GM21723 (cell line): ENCODE results near the gene TOP2B.

ENCODE experiments used
- ATAC-seq: cut with Tn5 transposase; IDR thresholded peaks from one replicate; pipeline ENCODE4 v1.9.1; 2021; ENCODE audit warnings: mild to moderate bottlenecking, moderate library complexity; ENCODE audit not compliant: unreplicated experiment

TOP2B gene

GRCh38 chr3:25631989-25632388 is 32.7 kb downstream of the TOP2B start:
- ATAC-seq = no peak

DNA sequence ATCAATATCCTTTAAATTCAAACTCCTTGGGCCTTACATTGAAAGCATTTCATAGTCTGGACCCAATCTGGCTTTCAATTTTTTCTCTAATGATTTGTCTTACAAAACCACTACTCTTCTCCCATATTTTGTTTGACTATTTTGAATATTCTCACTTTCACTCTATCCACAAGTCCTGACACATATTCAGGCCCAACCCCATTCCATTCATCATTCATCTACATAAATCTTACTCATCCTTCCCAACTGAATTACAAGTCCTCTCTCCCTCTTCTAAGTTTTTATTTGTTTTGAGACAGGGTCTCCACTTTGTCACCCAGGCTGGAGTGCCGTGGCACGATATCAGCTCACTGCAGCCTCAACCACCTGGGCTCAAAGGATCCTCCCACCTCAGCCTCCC is 43.6 kb downstream of the TOP2B start:
- ATAC-seq = no peak

DNA sequence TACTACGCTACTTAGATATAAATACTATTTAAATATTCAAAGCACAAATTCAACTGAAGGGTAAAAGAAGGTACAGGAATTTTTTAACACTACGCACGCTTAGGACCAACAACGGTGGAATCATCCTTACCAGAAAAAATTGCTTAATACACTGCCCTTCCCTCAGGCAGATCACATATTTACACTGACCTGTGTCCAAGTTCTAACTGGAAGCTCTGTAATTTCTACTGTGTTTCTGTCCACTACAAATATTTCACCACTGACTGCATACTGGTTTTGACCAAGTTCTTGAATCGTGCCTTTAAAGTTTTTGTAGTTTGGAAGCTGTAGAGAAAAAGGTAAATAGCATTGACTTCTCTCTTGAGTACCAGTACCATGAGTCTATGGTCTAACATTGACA is 44.2 kb downstream of the TOP2B start:
- ATAC-seq = no peak

DNA sequence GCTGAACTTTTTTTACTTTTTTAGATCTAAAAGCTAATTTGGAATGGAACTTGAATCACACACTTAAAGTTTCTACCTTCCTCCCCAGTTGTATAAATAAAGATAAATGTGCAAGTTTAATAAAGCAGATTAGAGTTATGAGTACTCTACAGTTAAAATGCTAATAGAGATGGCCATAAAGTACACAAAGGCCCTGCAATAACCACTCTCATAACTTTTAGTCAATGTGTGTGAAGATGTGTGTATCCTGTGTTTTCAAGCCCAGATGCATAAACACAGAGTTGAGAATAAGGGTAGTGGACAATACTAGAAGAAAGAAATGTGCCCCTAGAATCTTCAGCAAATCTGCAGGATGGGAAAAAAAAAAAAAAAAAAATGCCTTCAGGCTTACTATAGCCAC is 45.3 kb downstream of the TOP2B start:
- ATAC-seq = no peak

DNA sequence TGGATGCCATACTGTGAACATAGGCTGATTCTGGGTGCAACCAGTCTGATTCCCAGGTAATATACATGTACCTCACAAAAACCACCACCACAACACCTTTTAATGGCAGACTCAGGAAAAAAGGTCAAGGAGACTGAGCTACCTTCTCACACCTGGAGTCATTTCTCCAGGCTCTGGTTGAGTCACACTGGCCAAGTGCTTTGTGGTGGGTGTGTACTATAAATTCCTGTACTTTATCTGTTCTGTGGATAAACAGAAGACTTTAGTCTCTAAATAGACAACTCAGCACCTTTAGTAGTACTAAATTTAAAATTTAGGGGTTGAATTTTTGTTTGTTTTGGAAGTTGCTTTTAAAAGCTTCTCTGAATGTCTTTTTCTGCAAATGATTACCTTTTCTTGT is 46.7 kb downstream of the TOP2B start:
- ATAC-seq = no peak

GRCh38 chr3:25611193-25611592 is 53.5 kb downstream of the TOP2B start:
- no peak for ATAC-seq

DNA sequence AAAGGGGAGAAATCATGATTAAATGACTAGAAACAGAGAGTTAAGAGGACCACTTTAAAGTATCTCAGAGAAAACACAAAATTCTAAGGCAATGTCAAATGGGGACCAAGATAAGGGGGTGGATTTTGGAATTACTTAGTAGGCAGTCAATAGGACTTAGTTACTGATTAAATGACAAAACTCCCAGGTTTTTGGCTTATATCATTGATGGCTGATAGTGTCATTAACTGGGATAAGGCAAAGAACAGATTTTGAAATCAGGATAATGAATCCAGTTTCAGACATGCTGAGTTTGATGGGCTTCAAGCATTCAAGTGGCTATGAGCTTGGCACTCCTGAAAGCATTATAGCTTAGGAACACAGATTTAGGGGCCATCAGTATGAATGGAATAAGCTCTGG is 53.9 kb downstream of the TOP2B start:
- no peak for ATAC-seq

GRCh38 chr3:25610167-25610566 is 54.5 kb downstream of the TOP2B start:
- no peak for ATAC-seq

DNA sequence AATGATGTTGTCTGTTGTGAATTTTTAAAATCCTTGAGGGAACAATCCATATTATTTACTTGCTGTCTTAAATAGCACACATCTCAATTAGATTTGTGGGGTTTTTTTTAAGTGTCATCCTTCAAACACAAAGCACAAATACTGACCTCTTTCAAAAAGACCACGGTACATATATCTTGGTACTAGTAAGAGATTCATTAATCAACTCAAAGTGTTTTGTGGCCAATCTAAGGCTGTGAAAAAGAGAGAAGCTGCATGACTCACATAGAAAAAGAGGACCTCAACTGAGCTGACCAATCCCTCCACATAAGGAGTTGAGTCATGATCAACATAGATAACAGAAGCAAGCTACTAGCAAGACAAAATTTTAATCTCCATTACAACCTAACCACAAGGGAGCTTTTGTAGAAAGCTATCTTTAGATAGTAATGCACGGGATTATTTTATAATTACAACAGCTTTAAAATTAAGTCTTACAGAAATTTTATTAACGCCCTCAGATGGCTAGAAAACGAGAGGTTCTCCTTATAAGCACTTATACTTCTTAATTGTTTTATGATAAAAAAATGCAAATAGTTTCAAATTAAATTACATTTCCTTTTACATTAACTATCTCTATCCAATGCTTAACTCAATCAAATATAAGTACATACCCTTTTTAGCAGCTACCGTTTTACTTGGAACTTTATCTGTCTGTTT is 60.5 kb downstream of the TOP2B start:
- ATAC-seq = no peak

DNA sequence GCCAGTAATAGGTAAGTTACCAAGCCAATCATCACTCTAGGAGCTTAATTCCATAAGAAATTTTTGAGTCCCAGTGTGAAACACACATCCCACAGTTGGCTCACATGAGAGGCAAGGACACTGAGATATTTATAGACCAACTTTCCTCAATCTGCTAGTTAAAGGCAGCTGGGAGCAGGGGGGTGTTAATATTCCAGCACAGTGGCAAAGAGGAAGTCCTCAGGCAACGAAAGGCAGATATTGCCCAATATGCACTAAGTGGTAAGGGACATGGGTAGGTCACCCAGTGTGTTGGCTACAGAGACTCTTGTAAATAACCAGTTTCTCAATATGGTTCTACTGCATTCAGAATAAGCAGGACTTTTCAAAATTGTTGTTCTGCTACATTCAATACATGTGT is 61.0 kb downstream of the TOP2B start:
- ATAC-seq = no peak

GRCh38 chr3:25597535-25598101 is 67.1 kb downstream of the TOP2B start:
- ATAC-seq = no peak

DNA sequence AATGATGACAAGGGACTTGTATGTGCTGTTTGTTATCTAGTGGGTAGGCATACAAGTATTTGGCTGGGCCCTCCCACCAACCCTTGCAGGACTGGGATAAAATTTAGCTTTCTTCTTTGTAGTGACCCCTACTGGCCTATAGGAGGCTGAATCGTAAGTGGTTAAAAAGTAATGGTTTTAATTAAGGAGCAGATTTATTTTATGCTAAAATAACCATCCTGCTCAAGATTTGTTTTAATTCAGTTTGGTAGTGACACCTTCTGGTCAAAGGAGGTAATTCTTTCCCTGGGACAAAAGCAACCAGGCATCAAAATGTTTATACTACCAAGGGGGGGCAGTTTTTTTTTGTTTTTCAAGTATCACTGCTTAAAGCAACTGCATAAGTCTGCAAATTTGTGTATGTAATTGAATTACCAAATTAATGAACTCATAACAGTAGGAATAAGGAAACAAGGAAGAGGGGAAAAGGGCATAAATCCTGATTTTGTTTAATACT is 70.7 kb downstream of the TOP2B start:
- peak; percentile 57 for ATAC-seq

DNA sequence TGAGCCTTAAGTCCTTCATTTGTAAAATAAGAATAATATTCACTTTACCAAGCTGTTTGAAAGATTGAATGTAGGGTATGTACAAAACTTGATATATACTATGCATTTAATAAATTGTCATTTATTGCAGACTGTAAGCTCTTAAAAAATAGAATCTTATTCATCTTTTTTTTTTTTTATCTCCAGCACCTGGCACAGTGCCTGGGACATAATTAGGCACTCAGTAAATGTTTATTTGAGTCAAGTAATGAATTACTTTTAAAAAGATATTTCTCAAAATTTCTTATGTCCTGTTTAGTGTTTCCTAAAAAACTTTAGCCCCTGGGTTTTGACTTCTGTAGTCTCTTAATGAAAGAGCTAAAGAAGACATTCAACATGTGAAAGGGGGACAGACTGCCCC is 71.7 kb downstream of the TOP2B start:
- ATAC-seq = no peak

DNA sequence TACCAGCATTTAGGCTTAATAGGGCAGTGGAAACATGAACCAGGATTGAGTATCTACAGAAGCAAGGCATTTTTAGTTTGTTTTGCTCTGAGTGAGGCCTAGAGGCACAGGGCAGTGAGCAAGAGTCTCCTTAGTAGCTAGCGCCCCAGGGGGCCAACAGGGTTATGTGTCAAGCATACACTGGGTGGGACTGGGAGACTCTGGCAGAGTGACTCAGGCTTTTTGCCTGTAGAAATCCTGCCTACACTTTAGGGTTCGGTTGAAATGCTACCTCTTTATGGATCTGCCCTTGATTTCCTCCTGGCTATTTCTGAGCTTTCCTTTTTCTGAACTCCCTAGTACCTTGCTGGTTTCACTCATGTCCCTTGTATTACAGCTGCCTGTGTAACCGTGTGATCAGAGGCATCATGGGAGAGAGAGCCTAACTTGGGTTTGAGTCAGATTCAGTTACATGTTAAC is 72.2 kb downstream of the TOP2B start:
- ATAC-seq = no peak

DNA sequence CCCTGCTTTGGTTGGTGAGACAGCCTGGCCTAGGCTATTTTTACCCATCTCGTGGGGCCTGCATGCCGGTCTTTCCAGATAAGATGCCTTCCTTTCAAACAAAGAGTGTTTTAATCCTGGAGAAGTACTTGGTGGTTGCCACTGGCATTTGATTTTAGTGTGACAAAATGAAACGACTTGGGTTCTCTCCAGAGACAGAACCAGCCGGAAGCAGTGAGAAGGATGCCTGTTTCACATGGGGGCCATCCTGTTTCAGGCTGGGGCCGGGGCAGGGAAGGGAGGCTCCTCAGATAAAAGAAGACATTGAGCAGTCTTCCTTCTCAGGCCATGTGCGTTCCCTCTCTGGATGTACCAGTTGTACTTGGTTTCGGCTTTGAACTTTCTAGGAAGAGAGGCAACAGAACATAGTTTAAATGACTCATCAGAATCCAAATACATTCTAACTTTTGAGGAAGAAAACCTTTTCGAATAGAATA is 74.9 kb downstream of the TOP2B start:
- ATAC-seq = no peak

DNA sequence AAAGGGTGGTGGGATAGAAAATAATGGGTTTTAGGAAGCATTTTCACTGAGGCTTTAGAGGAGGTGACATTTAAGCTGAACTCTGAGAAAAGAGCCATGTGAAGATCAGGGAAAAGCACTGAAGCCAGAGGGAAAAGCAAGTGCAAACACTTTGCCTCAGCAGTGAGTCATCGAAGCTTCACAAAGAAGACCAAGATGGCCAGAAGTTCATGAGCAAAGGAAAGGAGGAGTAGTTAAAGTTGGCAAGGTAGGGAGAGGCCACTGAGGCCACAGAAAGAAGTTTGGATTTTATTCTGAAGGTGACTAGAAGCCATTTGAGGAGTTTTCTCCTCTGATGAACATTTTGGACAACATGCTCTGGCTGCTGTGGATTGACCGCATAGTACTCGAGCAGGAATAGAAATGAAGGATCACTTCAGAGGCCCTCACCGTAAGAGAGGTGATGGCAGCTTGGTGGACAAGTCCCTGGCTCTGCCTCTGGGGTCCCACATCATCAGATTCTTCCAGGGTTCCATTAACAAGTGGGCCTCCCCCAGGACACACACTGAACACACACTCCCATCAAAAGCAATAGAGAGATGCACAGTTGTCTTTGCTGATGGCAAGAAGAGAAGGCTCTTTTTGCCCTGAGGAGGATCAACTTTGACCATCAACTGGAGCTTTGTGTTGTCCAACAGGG is 75.5 kb downstream of the TOP2B start:
- ATAC-seq = no peak

- no peak for ATAC-seq
Measured at GRCh38 chr3:25588441-25589103, 76.1 kb downstream of the TOP2B start.

DNA sequence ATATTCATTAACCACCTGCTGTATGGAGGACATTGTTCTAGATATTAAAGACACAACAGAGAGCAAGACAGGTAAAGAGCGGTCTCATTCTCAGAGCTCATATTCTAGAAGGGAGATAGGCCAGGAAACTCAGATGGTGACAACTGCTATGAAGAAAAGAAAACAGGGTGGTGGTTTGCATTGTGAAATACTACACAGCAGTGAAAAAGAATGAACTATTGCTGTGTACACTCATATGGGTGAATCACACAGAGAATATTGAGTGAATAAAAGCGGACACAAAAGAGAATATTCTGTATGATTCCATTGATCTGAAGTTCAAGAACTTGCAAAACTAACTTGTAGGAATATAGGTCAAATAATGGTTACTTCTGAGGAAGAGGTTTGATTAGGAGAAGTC is 76.7 kb downstream of the TOP2B start:
- ATAC-seq = no peak

DNA sequence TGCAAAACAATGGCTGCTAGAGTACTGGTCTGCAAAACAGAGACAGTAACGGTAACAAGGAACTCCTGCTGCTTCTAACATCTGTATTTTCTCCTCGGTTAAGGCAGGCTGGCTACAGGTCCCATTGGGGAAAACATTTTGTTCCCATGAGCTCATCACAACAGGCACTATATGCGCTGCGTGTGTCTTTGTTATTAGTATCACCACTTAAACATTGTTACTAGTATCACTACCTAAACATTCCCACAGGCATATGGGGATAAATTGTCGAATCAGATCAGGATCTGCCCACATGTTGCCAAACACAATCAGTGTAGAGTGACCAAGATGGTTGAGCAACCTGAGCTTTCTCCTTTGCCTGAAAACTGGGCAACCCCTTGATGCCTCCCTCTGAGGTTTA is 77.2 kb downstream of the TOP2B start:
- no peak for ATAC-seq

DNA sequence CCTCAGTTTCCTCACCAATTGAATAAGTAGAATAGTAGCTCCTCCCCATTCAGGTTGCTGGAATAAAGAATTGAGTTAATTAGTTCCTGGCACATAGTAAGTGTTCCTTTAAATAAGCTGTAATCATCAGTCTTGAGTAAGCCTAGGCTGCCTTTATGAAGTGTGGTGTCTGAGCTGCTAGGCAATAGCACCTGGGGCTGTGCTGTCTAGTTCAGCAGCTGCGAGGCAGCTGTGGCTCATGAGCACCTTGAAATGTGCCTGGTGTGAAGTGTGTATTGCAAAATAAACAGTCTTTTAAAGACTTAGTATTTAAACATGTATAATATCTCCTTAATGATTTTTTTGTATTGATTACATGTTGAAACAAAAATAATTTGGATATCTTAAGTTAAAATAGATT is 77.6 kb downstream of the TOP2B start:
- ATAC-seq = no peak

DNA sequence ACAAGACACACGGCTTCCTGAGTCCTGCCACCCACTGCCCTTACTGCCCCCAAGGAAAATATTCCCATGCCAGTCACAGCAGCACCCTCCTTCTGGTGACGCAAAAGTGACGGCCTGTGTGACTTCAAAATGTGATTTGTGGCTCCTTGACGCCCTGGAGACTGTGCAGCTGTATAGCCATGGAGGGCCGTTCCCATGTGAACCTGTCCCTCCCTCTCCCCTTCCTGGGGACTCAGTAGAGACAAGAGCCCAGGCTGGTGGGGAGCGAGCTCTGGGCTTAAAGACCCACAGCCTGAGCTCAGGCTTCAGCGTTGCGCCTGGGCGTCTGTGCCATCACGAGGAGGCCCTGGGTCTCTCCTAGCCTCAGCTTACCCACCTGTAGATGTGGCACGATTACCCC is 78.2 kb downstream of the TOP2B start:
- ATAC-seq = no peak

DNA sequence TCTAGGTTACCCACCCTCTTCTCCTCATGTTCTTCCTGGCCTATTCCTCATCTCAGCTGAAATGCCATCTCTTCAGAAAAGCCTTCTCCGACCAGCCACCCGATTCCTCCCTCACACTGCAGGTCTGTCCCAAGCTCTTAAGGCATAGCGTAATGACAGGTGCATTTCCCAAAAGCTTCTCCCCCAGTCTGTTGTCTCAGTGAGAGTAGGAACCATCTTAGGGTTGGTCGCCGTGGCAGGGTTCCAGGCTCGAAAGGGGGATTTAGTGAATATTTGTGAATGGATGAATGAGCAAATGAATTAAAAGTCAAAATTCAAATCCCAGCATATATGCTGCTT is 78.6 kb downstream of the TOP2B start:
- ATAC-seq = no peak
